Activated CD8-positive, alpha-beta memory T cell treated with anti-CD3 and anti-CD28 coated beads, Interleukin-2, amount 10 ng/mL, durations not matched to agents 7 days and 5 days (primary cell): ENCODE results near the gene BATF2. TPM values are rescaled to one million over a fixed set of nuclear protein-coding genes. Genes with fewer than 3 reads are reported as not detected.

ENCODE experiments used
- microRNA-seq: library from miRNA; unstranded; fragments of <30 nt; microRNA quantifications from one replicate; pipeline ENCODE4 v1.2.0, GENCODE V29; 2022
- total RNA-seq, 2 experiments: library from RNA; stranded (reverse); gene quantifications; one replicate each; pipeline ENCODE4 v1.2.3, GENCODE V29; 2021

The BATF2 gene
- total RNA-seq, 2 experiments from 2014 or later, result 0.33 to 0.67 TPM

Small RNA genes lying within 50 kb of the gene (microRNA-seq; reads per million reads assigned to microRNA genes)
- gene MIR6879, result not detected

Other genes starting within 250 kb of the BATF2 start
- gene PYGM, start 237.0 kb downstream of the BATF2 start, total RNA-seq, result 1 to 10 TPM; 2.0 to 3.2 TPM
- gene SF1, start 218.4 kb downstream of the BATF2 start, total RNA-seq, result 100 to 1,000 TPM; 442 to 462 TPM
- 10 to 100 TPM; 61.1 to 65.0 TPM for gene MAP4K2, start 193.8 kb downstream of the BATF2 start, total RNA-seq
- 10 to 100 TPM; 31.2 to 42.1 TPM for gene MEN1, start 186.4 kb downstream of the BATF2 start, total RNA-seq
- gene CDC42BPG, start 152.3 kb downstream of the BATF2 start, total RNA-seq, result under 1 TPM; 0.50 to 0.61 TPM
- gene EHD1, start 118.3 kb downstream of the BATF2 start, total RNA-seq, result 100 to 1,000 TPM; 149 to 155 TPM
- 10 to 100 TPM; 27.3 to 27.9 TPM for gene ATG2A, start 79.8 kb downstream of the BATF2 start, total RNA-seq
- 10 to 100 TPM; 11.7 to 12.3 TPM for gene PPP2R5B, start 72.3 kb downstream of the BATF2 start, total RNA-seq
- not detected for gene GPHA2, start 61.1 kb downstream of the BATF2 start, total RNA-seq
- not detected for gene MAJIN, start 24.9 kb downstream of the BATF2 start, total RNA-seq
- gene ARL2, start 17.2 kb upstream of the BATF2 start, total RNA-seq, result 10 to 100 TPM; 74.1 to 86.9 TPM
- gene SNX15, start 30.5 kb upstream of the BATF2 start, total RNA-seq, result 10 to 100 TPM; 18.9 to 29.2 TPM
- gene SAC3D1, start 44.2 kb upstream of the BATF2 start, total RNA-seq, result 10 to 100 TPM; 24.3 to 27.2 TPM
- 10 to 100 TPM; 14.8 to 15.3 TPM for gene NAALADL1, start 61.6 kb upstream of the BATF2 start, total RNA-seq
- gene CDCA5, start 87.1 kb upstream of the BATF2 start, total RNA-seq, result 100 to 1,000 TPM; 128 to 147 TPM
- 10 to 100 TPM; 28.3 to 32.4 TPM for gene ZFPL1, start 87.3 kb upstream of the BATF2 start, total RNA-seq
- gene VPS51, start 99.2 kb upstream of the BATF2 start, total RNA-seq, result 100 to 1,000 TPM; 104 to 116 TPM
- 10 to 100 TPM; 21.0 to 26.2 TPM for gene TM7SF2, start 114.9 kb upstream of the BATF2 start, total RNA-seq
- gene ZNHIT2, start 120.7 kb upstream of the BATF2 start, total RNA-seq, result 10 to 100 TPM; 10.5 to 13.5 TPM
- 100 to 1,000 TPM; 899 to 972 TPM for gene FAU, start 125.2 kb upstream of the BATF2 start, total RNA-seq
- gene MRPL49, start 125.3 kb upstream of the BATF2 start, total RNA-seq, result 10 to 100 TPM; 42.0 to 61.7 TPM
- 10 to 100 TPM; 34.4 to 35.1 TPM for gene SYVN1, start 137.5 kb upstream of the BATF2 start, total RNA-seq
- gene SPDYC, start 173.3 kb upstream of the BATF2 start, total RNA-seq, result not detected
- gene CAPN1, start 185.0 kb upstream of the BATF2 start, total RNA-seq, result 100 to 1,000 TPM; 137 to 174 TPM